Measurements from ENCODE around the gene EBI3.

DNA sequence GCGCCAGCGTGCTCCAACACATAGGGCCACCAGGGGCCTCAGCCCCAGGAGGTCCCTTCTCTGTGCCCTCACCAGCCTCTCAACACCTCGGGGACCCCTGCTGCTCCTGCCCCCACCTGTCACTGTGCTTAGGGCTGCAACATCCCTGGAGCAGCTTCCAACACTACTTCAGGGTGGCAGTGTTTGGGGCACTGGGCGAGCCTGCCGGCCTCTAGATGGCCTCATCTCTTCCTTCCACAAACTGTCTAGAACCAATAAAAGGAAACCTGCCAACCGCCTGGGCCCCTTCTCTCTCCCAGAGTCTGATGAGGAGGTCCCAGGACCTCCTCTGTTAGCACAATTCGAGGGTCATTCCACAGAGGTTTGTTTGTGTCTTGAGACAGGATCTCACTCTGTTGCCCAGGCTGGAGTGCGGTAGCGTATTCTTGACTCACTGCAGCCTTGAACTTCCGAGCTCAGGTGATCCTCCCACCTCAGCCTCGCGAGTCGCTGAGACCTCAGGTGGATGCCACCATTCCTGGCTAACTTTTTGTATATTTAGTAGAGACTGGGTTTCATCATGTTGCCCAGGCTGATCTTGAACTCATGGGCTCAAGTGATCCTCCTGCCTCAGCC, 39.6 kb downstream of the EBI3 start:
- TF ChIP-seq, protein P1, sequence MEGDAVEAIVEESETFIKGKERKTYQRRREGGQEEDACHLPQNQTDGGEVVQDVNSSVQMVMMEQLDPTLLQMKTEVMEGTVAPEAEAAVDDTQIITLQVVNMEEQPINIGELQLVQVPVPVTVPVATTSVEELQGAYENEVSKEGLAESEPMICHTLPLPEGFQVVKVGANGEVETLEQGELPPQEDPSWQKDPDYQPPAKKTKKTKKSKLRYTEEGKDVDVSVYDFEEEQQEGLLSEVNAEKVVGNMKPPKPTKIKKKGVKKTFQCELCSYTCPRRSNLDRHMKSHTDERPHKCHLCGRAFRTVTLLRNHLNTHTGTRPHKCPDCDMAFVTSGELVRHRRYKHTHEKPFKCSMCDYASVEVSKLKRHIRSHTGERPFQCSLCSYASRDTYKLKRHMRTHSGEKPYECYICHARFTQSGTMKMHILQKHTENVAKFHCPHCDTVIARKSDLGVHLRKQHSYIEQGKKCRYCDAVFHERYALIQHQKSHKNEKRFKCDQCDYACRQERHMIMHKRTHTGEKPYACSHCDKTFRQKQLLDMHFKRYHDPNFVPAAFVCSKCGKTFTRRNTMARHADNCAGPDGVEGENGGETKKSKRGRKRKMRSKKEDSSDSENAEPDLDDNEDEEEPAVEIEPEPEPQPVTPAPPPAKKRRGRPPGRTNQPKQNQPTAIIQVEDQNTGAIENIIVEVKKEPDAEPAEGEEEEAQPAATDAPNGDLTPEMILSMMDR (IDR thresholded peaks at IDR 0.05), result no peak
- no peak for TF ChIP-seq POLR2AphosphoS5 (IDR thresholded peaks at IDR 0.05)
